Mesendoderm (in vitro differentiated cells): ENCODE results near the gene TENM4.

Experiments
- DNase-seq: peaks from one replicate; pipeline ENCODE4 v3.0.0; 2013
- H2AK5ac ChIP-seq: 2 replicates; pipeline ENCODE4 v1.6.1; 2013; ENCODE audit warnings: low read length, inconsistent platforms
- H2BK120ac ChIP-seq: 2 replicates; pipeline ENCODE4 v1.6.1; 2013; ENCODE audit warnings: low read depth, mild to moderate bottlenecking, low read length, moderate library complexity, mixed read lengths
- H2BK15ac ChIP-seq: replicated peaks from 2 replicates; pipeline ENCODE4 v1.6.1; 2013; ENCODE audit warnings: low read depth, mild to moderate bottlenecking, moderate library complexity
- H2BK5ac ChIP-seq: 2 replicates; pipeline ENCODE4 v1.6.1; 2013; ENCODE audit warnings: low read length, inconsistent platforms
- H3K18ac ChIP-seq: 2 replicates; pipeline ENCODE4 v1.6.1; 2013; ENCODE audit warnings: mild to moderate bottlenecking, low read length, mixed read lengths
- H3K23ac ChIP-seq: one replicate; pipeline ENCODE4 v1.6.1; 2013; ENCODE audit warnings: low read length
- H3K27ac ChIP-seq: 2 replicates; pipeline ENCODE4 v1.5.1; 2013; ENCODE audit warnings: low read depth, mild to moderate bottlenecking, inconsistent platforms, low read length, moderate library complexity
- H3K27me3 ChIP-seq: 2 replicates; pipeline ENCODE4 v1.6.1; 2013; ENCODE audit warnings: low read length, control low read depth, mild to moderate bottlenecking, inconsistent platforms; ENCODE audit not compliant: insufficient read depth, poor library complexity
- H3K36me3 ChIP-seq: 2 replicates; pipeline ENCODE4 v1.6.1; 2013; ENCODE audit warnings: low read length, inconsistent platforms; ENCODE audit not compliant: control insufficient read depth, insufficient read depth
- H3K4ac ChIP-seq: one replicate; pipeline ENCODE4 v1.6.1; 2013; ENCODE audit warnings: low read depth, mild to moderate bottlenecking, low read length, moderate library complexity
- H3K4me1 ChIP-seq: 2 replicates; pipeline ENCODE4 v1.6.1; 2013; ENCODE audit warnings: low read depth, low read length, inconsistent platforms; ENCODE audit not compliant: control insufficient read depth
- H3K4me2 ChIP-seq: 2 replicates; pipeline ENCODE4 v1.6.1; 2013; ENCODE audit warnings: low read length
- H3K4me3 ChIP-seq: 2 replicates; pipeline ENCODE4 v1.5.1; 2013; ENCODE audit warnings: mild to moderate bottlenecking, low read length
- H3K56ac ChIP-seq: one replicate; pipeline ENCODE4 v1.6.1; 2013; ENCODE audit warnings: low read length
- H3K79me1 ChIP-seq: 2 replicates; pipeline ENCODE4 v1.6.1; 2013; ENCODE audit warnings: low read length, inconsistent platforms
- H3K79me2 ChIP-seq: 2 replicates; pipeline ENCODE4 v1.6.1; 2013; ENCODE audit warnings: mild to moderate bottlenecking, low read length; ENCODE audit not compliant: control insufficient read depth, insufficient read depth
- H3K9ac ChIP-seq: 2 replicates; pipeline ENCODE4 v1.6.1; 2013; ENCODE audit warnings: low read length, inconsistent platforms
- H4K5ac ChIP-seq: one replicate; pipeline ENCODE4 v1.6.1; 2013; ENCODE audit warnings: low read length
- H4K8ac ChIP-seq: one replicate; pipeline ENCODE4 v1.6.1; 2013; ENCODE audit warnings: low read depth, mild to moderate bottlenecking, control low read depth, low read length, moderate library complexity
- WGBS: extraction: QIAGEN DNeasy Blood & Tissue Kit; methylation state at CpG from one replicate; pipeline ENCODE4 v1.1.7; 2013; ENCODE audit warnings: low lambda C conversion rate, missing lambda C conversion rate; ENCODE audit not compliant: insufficient coverage; ENCODE audit errors: extremely low coverage; 5-methylcytosine and 5-hydroxymethylcytosine counted together

TENM4 gene

GRCh38 chr11:79110321-79110720, 330.5 kb downstream of the TENM4 start:
- Histone ChIP-seq H3K27me3 (no peaks in the 10 kb centered on the region), H3K56ac (no peak overlapping the region), H2AK5ac (no peak overlapping the region), H2BK120ac (no peak overlapping the region), H3K18ac (no peak overlapping the region), H4K8ac (no peak overlapping the region), H3K79me2 (no peaks in the 10 kb centered on the region), H3K27ac (no peak overlapping the region), H3K9ac (no peak overlapping the region), H3K4me2 (no peak overlapping the region), H3K4me3 (no peak overlapping the region), H3K79me1 (no peaks in the 10 kb centered on the region), H3K4me1 (no peaks in the 10 kb centered on the region), H3K4ac (no peak overlapping the region), H3K23ac (no peak overlapping the region), H2BK5ac (no peak overlapping the region), H2BK15ac (no peak overlapping the region), H3K36me3 (no peaks in the 10 kb centered on the region), H4K5ac (no peak overlapping the region)
- no CpG with 5 or more reads among the region's 3 CpGs for WGBS
- DNase-seq = no peak

- Histone ChIP-seq H2BK15ac (no peak overlapping the region), H3K56ac (no peak overlapping the region), H3K27me3 (no peaks in the 10 kb centered on the region), H3K23ac (no peak overlapping the region), H2AK5ac (no peak overlapping the region), H3K4me1 (no peaks in the 10 kb centered on the region), H3K4ac (no peak overlapping the region), H4K8ac (no peak overlapping the region), H3K4me3 (no peak overlapping the region), H3K18ac (no peak overlapping the region), H3K36me3 (no peaks in the 10 kb centered on the region), H2BK120ac (no peak overlapping the region), H3K4me2 (no peak overlapping the region), H4K5ac (no peak overlapping the region), H3K9ac (no peak overlapping the region), H3K79me2 (no peaks in the 10 kb centered on the region), H3K27ac (no peak overlapping the region), H2BK5ac (no peak overlapping the region), H3K79me1 (no peaks in the 10 kb centered on the region)
- 100% methylated on average over 3 of the region's 7 CpGs for WGBS
- no peak for DNase-seq
Observed at GRCh38 chr11:79108851-79109250, 332.0 kb downstream of the TENM4 start.

DNA sequence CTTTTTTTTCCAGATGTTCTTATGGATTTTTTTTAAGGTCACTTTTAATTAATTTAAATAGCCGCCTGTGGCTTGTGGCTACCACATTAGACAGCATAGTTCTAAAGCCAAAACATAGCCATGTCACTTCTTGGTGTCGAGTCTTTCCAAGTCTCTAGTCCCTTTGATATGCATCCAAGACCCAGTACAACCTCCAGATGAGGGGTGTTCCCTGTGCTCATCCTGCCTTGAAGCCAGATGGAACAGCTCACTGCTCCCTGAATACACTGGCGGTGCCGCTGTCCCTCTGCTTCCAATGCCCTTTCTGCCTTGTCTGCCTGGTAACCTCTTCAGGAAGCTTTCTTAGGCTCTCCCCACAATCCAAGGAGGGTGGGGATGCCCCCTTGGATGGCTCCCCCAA, 338.0 kb downstream of the TENM4 start:
- no peak overlapping the region for H3K56ac ChIP-seq
- no peak overlapping the region for H4K8ac ChIP-seq
- H3K4ac ChIP-seq = no peak overlapping the region
- H2AK5ac ChIP-seq = no peak overlapping the region
- H2BK120ac ChIP-seq = no peak overlapping the region
- H3K79me2 ChIP-seq = no peaks in the 10 kb centered on the region
- H2BK15ac ChIP-seq = no peak overlapping the region
- no peaks in the 10 kb centered on the region for H3K79me1 ChIP-seq
- H3K36me3 ChIP-seq = no peaks in the 10 kb centered on the region
- H4K5ac ChIP-seq = no peak overlapping the region
- no peak overlapping the region for H3K4me3 ChIP-seq
- no peak overlapping the region for H3K18ac ChIP-seq
- DNase-seq = no peak
- H3K4me2 ChIP-seq = no peak overlapping the region
- WGBS = no CpG with 5 or more reads among the region's 4 CpGs
- H3K4me1 ChIP-seq = peaks cover 5% of the 10 kb centered on the region
- no peak overlapping the region for H3K9ac ChIP-seq
- H3K23ac ChIP-seq = no peak overlapping the region
- H3K27ac ChIP-seq = no peak overlapping the region
- H3K27me3 ChIP-seq = no peaks in the 10 kb centered on the region
- no peak overlapping the region for H2BK5ac ChIP-seq

- Histone ChIP-seq H3K4me1 (peaks cover 12% of the 10 kb centered on the region), H3K4me3 (no peak overlapping the region), H2BK15ac (no peak overlapping the region), H3K9ac (no peak overlapping the region), H3K79me1 (peaks cover 1% of the 10 kb centered on the region), H4K8ac (no peak overlapping the region), H2BK5ac (no peak overlapping the region), H3K18ac (no peak overlapping the region), H3K27me3 (no peaks in the 10 kb centered on the region), H3K27ac (no peak overlapping the region), H4K5ac (no peak overlapping the region), H3K36me3 (no peaks in the 10 kb centered on the region), H3K4ac (no peak overlapping the region), H3K56ac (no peak overlapping the region), H3K23ac (no peak overlapping the region), H2AK5ac (no peak overlapping the region), H2BK120ac (no peak overlapping the region), H3K4me2 (no peak overlapping the region), H3K79me2 (no peaks in the 10 kb centered on the region)
- WGBS = no CpG with 5 or more reads among the region's 2 CpGs
- no peak for DNase-seq
Observed at GRCh38 chr11:79101656-79102055, 339.2 kb downstream of the TENM4 start.

DNA sequence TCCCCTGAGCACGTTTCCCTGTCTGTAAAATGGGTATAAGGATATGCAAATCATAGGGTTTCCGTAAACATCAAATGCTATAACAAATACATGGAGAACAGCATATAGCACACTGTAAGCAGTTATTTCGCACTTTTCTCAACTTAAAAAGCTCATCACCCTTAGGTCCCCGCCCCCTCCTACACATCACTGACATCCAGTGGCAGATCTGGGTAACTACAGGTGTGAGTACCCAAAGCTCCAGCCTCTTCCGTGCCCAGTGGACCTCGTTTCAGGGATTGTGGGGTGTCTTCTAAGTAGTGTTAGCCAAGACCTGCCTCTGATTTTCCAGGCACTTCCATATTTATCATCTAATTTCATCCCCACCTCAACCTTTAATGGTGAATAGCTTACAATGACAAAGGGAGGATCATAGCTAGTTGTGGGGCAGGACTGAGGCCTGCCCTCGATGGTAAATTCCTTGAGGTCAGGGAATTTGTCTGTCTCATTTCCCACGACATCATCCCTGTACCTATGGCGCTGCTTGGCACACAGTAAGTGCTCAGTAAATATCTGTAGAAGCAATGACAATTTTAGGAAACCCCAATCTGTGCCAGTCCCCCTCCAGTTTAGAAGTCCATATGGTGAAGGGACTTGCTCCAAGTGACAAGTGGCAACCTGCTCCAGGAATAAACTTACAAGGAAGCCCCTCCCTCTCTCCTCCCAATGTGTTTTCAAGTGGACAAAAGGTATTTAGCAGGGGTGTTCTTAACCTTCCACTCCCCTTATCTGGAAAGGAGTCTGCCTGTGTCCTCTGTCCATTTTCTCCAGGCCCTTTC, 340.5 kb downstream of the TENM4 start:
- Histone ChIP-seq H3K79me2 (no peaks in the 10 kb centered on the region), H3K18ac (no peak overlapping the region)
- WGBS = no CpG with 5 or more reads among the region's 9 CpGs

GRCh38 chr11:79098146-79098545, 342.7 kb downstream of the TENM4 start:
- no peak overlapping the region for H2BK15ac ChIP-seq
- no CpG with 5 or more reads among the region's 2 CpGs for WGBS
- no peak overlapping the region for H3K23ac ChIP-seq
- no peak overlapping the region for H4K8ac ChIP-seq
- H3K79me2 ChIP-seq = no peaks in the 10 kb centered on the region
- no peak overlapping the region for H3K18ac ChIP-seq
- H3K56ac ChIP-seq = peak overlapping the region; percentile 0
- H4K5ac ChIP-seq = no peak overlapping the region
- H3K27me3 ChIP-seq = no peaks in the 10 kb centered on the region
- peak overlapping the region; percentile 57 for H2AK5ac ChIP-seq
- no peak overlapping the region for H3K4me2 ChIP-seq
- H2BK120ac ChIP-seq = no peak overlapping the region
- H3K4me3 ChIP-seq = no peak overlapping the region
- H3K27ac ChIP-seq = no peak overlapping the region
- no peak overlapping the region for H2BK5ac ChIP-seq
- no peak overlapping the region for H3K9ac ChIP-seq
- peaks cover 6% of the 10 kb centered on the region for H3K79me1 ChIP-seq
- no peaks in the 10 kb centered on the region for H3K36me3 ChIP-seq
- peak; percentile 93 for DNase-seq
- no peak overlapping the region for H3K4ac ChIP-seq
- H3K4me1 ChIP-seq = peaks cover 23% of the 10 kb centered on the region

More for the DNA sequence above, 340.5 kb downstream of the TENM4 start:
- no peak overlapping the region for H3K4ac ChIP-seq
- H4K8ac ChIP-seq = no peak overlapping the region
- no peaks in the 10 kb centered on the region for H3K27me3 ChIP-seq
- no peak overlapping the region for H2BK15ac ChIP-seq
- no peak overlapping the region for H4K5ac ChIP-seq
- peak; percentile 75 for DNase-seq
- H3K56ac ChIP-seq = no peak overlapping the region
- no peak overlapping the region for H2BK120ac ChIP-seq
- H3K4me2 ChIP-seq = no peak overlapping the region
- H3K27ac ChIP-seq = no peak overlapping the region
- H3K23ac ChIP-seq = no peak overlapping the region
- H2AK5ac ChIP-seq = no peak overlapping the region
- peaks cover 17% of the 10 kb centered on the region for H3K4me1 ChIP-seq
- no peak overlapping the region for H2BK5ac ChIP-seq
- peaks cover 6% of the 10 kb centered on the region for H3K79me1 ChIP-seq
- no peak overlapping the region for H3K4me3 ChIP-seq
- no peak overlapping the region for H3K9ac ChIP-seq
- no peaks in the 10 kb centered on the region for H3K36me3 ChIP-seq
